HT-29 (cell line): ENCODE measurements around the gene TBL3. TPM values are rescaled to one million over a fixed set of nuclear protein-coding genes. Genes with fewer than 3 reads are reported as not detected.
"Not testable (repeated sequence)": the region's sequence is repeated elsewhere in the genome, so short reads cannot be mapped to it uniquely, and the experiment has no call there.

Source experiments
- DNase-seq: peaks from one replicate; pipeline ENCODE4 v3.0.0-alpha.2; 2015; ENCODE audit warnings: low spot score
- total RNA-seq: library from RNA; depleted of rRNA; stranded (reverse); fragments of >200 nt; shearing (Covaris generic); gene quantifications from 2 replicates; pipeline ENCODE4 v1.2.3, GENCODE V29; 2014; rRNA removed

The TBL3 gene
- total RNA-seq = 134 and 140 TPM in 2 replicates

- DNase-seq = peak; percentile 92
Measured at GRCh38 chr16:1971796-1972489, at the start of gene TBL3. Gene TBL3 (plus strand): TSS chr16:1972053. CDS start chr16:1972165, 112 bp downstream.

- no peak for DNase-seq
Measured at GRCh38 chr16:1922357-1922756, 49.5 kb upstream of the TBL3 start.

GRCh38 chr16:1923299-1924034 lies 48.4 kb upstream of the TBL3 start:
- DNase-seq = peak; percentile 28

- no peak for DNase-seq
Measured at GRCh38 chr16:1924095-1924494, 47.8 kb upstream of the TBL3 start.

- DNase-seq = no peak
Measured at GRCh38 chr16:1926271-1926670, 45.6 kb upstream of the TBL3 start.

GRCh38 chr16:1929105-1929504 lies 42.7 kb upstream of the TBL3 start:
- DNase-seq = peak; percentile 15

GRCh38 chr16:1929578-1930337 lies 42.1 kb upstream of the TBL3 start:
- peak; percentile 75 for DNase-seq

GRCh38 chr16:1930338-1930720 lies 41.5 kb upstream of the TBL3 start:
- no peak for DNase-seq

- DNase-seq = peak; percentile 52
Measured at GRCh38 chr16:1932050-1933028, 39.5 kb upstream of the TBL3 start.

GRCh38 chr16:1933097-1933661 lies 38.7 kb upstream of the TBL3 start:
- DNase-seq = no peak

- DNase-seq = no peak
Measured at GRCh38 chr16:1936945-1937479, 34.8 kb upstream of the TBL3 start.

- DNase-seq = no peak
Measured at GRCh38 chr16:1938316-1938715, 33.5 kb upstream of the TBL3 start.

- no peak for DNase-seq
Measured at GRCh38 chr16:1938910-1939309, 32.9 kb upstream of the TBL3 start.

GRCh38 chr16:1939833-1940232 lies 32.0 kb upstream of the TBL3 start:
- DNase-seq = not testable (repeated sequence)

GRCh38 chr16:1940273-1941161 lies 31.3 kb upstream of the TBL3 start:
- DNase-seq = no peak

GRCh38 chr16:1941162-1942046 lies 30.4 kb upstream of the TBL3 start:
- DNase-seq = no peak

GRCh38 chr16:1942047-1942809 lies 29.6 kb upstream of the TBL3 start:
- DNase-seq = peak; percentile 23
